Epithelial cell of alveolus of lung (primary cell): ENCODE results near the gene DOCK4. TPM values are rescaled to one million over a fixed set of nuclear protein-coding genes. Genes with fewer than 3 reads are reported as not detected.

Source experiments
- total RNA-seq: library from RNA; depleted of rRNA; stranded (reverse); fragments of >200 nt; gene quantifications from 2 replicates; pipeline ENCODE4 v1.2.1, GENCODE V29; 2015

The DOCK4 gene
- total RNA-seq = 16.4 and 34.7 TPM in 2 replicates

GRCh38 chr7:112206238-112206990 is at the start of gene DOCK4, which contains the start of gene ZNF277:
DOCK4 (minus strand) TSS chr7:112206399; CDS start chr7:112206138, 261 bp downstream.
ZNF277 (plus strand) TSS chr7:112206695; CDS start chr7:112206717, 22 bp downstream.

Other genes with a start within 250 kb of the DOCK4 start
- 24.8 and 26.2 TPM in 2 replicates for gene ZNF277, start 296 bp upstream of the DOCK4 start, total RNA-seq
- gene IFRD1, start 244.1 kb upstream of the DOCK4 start, total RNA-seq = 22.2 and 32.3 TPM in 2 replicates